GDM1 (cell line): Measurements from ENCODE around the gene TTC4.

Source experiments
- DNase-seq: peaks from one replicate; lab custom pipeline; 2025; lab: John Stamatoyannopoulos, UW

TTC4 gene

DNA sequence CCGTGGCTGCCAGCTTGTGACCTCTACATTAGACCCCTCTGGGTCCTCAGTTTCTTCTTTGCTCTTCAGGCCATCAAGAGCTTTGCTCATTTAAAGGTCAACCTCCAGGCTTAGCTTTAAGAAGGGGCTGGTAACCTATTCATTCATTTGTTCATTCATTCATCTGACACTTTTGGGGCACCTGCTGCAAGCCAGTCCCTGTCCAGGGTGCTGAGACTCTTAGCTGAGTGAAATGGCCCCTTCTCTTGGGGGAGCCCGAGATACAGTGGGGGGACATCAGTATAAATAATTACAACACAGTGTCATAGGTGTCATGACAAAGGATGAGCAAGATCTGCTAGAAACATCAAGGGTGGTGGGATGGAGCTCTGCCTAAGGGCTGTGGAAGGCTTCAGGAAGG, 10.5 kb upstream of the TTC4 start:
- no peak for DNase-seq

GRCh38 chr1:54706419-54706818, 9.2 kb upstream of the TTC4 start:
- no peak for DNase-seq

DNA sequence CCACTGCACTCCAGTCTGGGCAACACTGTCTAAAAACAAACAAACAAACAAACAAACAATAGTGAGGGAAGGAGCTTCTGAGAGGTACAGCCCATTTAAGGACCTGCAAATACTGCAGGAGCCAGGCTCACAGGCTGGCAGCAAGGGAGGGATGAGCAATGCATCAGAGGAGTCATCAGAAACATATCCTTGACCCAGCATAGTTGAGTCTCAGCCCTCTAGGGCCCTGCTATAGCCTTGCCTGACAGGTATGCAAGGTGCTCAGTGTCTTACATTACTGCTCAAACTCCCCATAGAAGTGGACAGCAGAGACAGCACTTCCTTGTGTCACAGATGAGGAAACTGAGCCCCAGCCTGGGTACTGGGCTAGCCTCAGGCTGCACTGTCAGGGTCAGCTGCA, 7.3 kb upstream of the TTC4 start:
- no peak for DNase-seq

GRCh38 chr1:54709547-54710292, 5.9 kb upstream of the TTC4 start:
- DNase-seq: no peak

GRCh38 chr1:54710434-54710833, 5.2 kb upstream of the TTC4 start:
- DNase-seq: no peak

GRCh38 chr1:54710841-54711240, 4.8 kb upstream of the TTC4 start:
- no peak for DNase-seq

GRCh38 chr1:54711536-54711935, 4.1 kb upstream of the TTC4 start:
- no peak for DNase-seq

DNA sequence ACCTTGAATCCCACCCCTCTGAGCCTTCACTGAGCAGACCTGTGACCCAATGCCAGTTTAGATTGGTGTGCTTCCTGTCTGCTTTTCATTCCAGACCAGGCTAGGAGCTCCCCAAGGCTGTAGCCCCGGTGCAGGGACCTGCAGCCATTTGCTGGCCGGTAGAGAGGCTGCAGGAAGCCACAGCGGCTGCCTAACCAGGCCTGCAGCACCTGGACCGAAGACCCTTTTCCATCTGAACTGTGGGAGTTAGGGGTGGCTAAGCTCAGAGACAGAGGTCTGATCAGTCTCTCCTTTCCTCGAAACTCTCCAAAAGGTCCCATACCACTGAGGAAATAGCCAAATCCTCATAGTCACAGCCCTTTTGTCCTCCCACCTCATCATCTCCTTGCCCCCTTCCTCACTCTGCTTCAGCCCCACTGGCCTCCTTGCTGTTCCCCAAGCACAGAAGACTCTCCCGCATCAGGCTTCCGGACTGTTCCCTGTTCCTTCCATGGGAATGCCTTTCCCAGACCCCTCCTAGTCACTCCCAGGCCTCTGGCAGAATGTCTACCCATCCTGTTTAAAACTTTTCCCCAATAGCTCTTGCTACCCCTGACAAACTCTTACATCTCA, 674 bp upstream of the TTC4 start:
- DNase-seq: no peak

DNA sequence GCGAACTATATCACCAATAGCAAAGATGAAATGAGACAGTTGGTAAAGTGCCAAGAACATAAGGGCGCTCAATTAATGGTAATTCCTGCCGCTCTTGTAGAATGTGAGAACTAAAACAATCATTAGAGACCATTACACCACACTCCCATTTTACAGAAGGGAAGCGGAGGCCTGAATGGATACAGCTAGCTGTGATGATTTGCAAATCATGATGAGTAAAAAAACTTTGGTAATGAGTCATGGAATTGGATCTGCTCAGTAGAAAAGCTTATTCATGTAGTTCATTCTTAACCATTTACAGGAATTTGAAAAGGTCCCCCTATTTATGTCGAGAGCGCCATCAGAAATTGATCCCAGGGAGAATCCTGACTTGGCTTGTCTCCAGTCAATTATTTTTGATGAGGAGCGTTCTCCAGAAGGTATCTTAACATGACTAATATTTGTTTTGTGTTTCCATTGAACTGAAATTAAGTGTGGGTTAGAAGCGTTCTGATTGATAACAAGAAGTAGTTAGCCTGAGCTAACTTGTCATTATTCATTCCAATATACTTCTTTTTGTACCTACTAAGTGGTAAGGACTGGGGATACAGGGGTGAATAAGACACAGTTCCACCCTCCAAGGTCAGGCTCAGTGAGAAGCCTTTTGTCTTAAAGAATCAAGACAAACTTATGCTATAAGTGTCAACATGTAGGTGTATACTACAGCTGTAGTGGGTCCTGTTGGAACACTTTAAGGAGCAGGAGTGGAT, 812 bp downstream of the TTC4 start:
- DNase-seq: no peak

- no peak for DNase-seq
Observed at GRCh38 chr1:54721719-54722118, 6.1 kb downstream of the TTC4 start.

DNA sequence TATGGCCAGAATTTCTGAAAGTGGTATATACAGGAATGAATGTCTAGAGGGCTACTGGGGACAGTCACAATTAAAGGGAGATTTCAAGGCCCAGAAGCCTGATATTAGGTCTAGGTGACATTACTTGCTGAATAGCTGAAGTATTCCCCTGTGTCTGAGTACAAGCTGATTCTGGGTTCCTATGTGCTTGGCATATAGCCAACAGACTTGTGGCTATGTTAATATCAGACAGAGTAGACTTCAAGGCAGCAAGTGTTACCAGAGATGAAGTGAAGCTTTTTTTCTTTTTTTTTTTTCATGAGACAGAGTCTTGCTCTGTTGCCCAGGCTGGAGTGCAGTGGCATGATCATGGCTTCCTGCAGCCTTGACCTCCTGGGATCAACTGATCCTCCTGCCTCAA, 8.3 kb downstream of the TTC4 start:
- no peak for DNase-seq

GRCh38 chr1:54724771-54725170, 9.1 kb downstream of the TTC4 start:
- no peak for DNase-seq

- DNase-seq: no peak
Observed at GRCh38 chr1:54728027-54728426, 12.4 kb downstream of the TTC4 start.

- DNase-seq: no peak
Observed at GRCh38 chr1:54736685-54737084, 21.0 kb downstream of the TTC4 start.

GRCh38 chr1:54738244-54738643, 22.6 kb downstream of the TTC4 start:
- no peak for DNase-seq

GRCh38 chr1:54741531-54741930, 25.9 kb downstream of the TTC4 start:
- no peak for DNase-seq

DNA sequence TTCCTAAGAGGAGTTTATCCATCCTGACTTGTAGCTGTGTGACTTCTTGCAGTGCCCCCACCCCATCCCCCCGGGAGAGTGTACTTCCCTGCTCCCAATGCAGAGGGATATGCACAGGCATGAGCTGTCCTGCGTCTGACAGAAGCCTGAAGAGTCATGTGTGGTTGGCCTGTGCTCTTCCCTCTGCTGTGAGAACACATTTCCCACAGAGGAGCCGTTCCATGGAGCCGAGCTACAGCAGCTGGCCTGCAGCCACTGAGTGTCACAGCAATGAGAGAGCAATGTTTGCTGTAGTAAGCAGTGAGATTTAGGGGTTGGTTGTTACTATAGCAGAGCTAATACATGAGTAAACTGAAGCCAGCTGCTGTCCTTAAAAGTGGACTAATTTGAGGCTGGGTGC, 26.6 kb downstream of the TTC4 start:
- DNase-seq: no peak

- DNase-seq: no peak
Observed at GRCh38 chr1:54743416-54744226, 28.0 kb downstream of the TTC4 start.

- no peak for DNase-seq
Observed at GRCh38 chr1:54744696-54745095, 29.0 kb downstream of the TTC4 start.

- no peak for DNase-seq
Observed at GRCh38 chr1:54745274-54745673, 29.6 kb downstream of the TTC4 start.

DNA sequence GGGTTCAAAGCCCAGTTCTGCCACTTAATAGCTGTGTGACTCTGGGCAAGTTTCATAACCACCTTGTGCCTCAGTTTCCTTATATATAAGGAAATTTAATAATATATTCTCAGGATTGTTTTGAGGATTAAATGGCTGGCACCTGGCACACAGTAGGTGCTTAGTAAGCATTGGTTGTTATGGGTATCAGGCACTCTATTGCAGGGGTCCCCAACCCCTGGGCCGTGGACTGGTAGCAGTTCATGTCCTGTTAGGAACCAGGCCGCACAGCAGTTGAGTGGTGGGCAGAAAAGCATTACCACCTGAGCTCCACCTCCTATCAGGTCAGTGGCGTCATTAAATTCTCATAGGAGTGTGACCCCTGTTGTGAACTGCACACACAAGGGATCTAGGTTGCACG, 30.2 kb downstream of the TTC4 start:
- DNase-seq: no peak

DNA sequence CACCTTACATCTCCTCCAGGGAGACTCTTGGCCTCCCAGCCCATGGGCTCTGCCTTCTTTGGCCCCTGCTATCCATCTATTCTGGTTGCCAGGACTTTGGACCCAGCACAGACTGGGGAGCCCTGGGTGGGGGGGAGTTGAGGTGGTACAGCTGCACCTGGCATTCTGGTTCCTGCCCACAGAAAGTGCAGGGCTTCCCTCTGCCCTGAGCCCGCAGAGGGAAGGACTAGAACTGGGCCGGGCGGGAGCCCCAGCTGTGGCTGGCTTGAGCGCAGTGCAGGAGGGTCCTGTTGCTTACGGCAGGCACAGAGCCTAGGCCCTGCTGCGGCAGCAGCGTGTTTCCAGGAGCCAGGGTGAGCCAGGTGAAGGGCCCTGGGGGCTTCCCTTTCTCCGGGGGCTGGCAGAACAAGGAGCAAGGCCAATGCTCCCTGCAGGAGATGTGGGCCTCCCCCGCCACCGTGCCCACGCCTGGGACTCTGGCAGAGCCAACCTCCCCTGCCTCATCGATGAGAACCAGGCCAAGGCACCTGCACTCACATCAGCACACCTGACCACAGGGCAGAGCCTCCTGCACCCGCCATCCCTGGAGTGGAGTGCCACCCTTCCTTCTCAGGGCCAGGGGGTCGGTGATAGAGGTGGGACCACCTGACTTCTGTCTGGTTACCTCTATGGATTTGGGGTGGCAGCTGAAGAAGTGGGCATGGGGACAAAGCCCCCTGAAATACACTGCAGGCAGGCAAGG, 32.6 kb downstream of the TTC4 start:
- DNase-seq: no peak
